A673 (cell line): ENCODE data around the gene F2.

Source experiments
- EZH2 ChIP-seq: fragments of 200-600 bp; sonication (generic); IDR thresholded peaks from 2 replicates; pipeline ENCODE4 v1.6.1; 2017; ENCODE audit warnings: borderline replicate concordance, low read depth, mild to moderate bottlenecking, mixed read lengths, antibody characterized with exemption, low read length; ENCODE audit not compliant: poor library complexity, severe bottlenecking
- TF ChIP-seq, protein P1 (sequence below): fragments of 300-800, 200-600 bp; sonication (generic); conservative IDR thresholded peaks from 2 replicates; pipeline ENCODE4 v1.5.1; 2017; ENCODE audit warnings: low read depth, mild to moderate bottlenecking, antibody characterized with exemption, low read length, moderate library complexity, mixed read lengths

DNA sequence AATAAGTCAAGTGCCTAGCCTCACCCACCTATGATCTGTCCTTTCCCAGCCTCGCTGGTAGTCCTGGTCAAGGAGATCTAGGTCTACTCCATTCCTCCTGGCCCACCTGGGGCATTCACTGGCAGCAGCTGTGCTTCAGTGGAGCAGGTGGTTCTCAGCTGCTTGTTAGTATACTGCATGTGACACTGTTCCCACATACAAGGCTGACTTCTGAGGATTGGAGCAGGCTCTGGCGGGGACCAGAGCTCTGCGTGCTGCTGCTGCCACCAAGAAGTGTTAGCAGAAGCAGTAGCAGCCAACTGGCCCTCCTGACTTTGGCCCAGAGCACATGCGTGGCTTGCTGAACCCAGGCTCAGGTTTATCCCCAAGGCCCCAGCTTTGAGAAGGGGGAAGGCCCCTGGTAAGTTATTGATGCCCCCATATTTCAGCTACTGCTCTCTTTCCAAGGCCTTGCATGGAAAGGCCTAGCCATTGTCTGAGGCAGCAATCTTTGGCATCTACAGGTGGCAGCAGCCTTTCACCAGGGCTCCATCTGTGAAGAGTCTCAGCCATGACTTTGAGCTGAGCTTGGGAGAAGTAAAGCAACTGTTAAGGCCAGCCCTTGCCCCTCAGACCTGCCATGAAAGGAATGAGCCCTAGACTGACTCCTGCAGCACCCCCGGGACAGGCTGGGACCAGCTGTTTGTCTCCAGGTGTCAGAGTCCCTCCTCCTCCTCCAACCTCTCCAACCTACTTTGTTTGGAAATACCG lies 45.1 kb upstream of the F2 start:
- TF ChIP-seq, protein P1, sequence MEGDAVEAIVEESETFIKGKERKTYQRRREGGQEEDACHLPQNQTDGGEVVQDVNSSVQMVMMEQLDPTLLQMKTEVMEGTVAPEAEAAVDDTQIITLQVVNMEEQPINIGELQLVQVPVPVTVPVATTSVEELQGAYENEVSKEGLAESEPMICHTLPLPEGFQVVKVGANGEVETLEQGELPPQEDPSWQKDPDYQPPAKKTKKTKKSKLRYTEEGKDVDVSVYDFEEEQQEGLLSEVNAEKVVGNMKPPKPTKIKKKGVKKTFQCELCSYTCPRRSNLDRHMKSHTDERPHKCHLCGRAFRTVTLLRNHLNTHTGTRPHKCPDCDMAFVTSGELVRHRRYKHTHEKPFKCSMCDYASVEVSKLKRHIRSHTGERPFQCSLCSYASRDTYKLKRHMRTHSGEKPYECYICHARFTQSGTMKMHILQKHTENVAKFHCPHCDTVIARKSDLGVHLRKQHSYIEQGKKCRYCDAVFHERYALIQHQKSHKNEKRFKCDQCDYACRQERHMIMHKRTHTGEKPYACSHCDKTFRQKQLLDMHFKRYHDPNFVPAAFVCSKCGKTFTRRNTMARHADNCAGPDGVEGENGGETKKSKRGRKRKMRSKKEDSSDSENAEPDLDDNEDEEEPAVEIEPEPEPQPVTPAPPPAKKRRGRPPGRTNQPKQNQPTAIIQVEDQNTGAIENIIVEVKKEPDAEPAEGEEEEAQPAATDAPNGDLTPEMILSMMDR, result no peak
- no peak for TF ChIP-seq EZH2
